Epithelial cell of umbilical artery (primary cell): Measurements from ENCODE around the gene INF2. TPM values are rescaled to one million over a fixed set of nuclear protein-coding genes. Genes with fewer than 3 reads are reported as not detected.

Experiments
- total RNA-seq: library from RNA; depleted of rRNA; stranded (reverse); fragments of >200 nt; gene quantifications from 2 replicates; pipeline ENCODE4 v1.2.3, GENCODE V29; 2014

The INF2 gene
- total RNA-seq = 31.0 and 41.9 TPM in 2 replicates

DNA sequence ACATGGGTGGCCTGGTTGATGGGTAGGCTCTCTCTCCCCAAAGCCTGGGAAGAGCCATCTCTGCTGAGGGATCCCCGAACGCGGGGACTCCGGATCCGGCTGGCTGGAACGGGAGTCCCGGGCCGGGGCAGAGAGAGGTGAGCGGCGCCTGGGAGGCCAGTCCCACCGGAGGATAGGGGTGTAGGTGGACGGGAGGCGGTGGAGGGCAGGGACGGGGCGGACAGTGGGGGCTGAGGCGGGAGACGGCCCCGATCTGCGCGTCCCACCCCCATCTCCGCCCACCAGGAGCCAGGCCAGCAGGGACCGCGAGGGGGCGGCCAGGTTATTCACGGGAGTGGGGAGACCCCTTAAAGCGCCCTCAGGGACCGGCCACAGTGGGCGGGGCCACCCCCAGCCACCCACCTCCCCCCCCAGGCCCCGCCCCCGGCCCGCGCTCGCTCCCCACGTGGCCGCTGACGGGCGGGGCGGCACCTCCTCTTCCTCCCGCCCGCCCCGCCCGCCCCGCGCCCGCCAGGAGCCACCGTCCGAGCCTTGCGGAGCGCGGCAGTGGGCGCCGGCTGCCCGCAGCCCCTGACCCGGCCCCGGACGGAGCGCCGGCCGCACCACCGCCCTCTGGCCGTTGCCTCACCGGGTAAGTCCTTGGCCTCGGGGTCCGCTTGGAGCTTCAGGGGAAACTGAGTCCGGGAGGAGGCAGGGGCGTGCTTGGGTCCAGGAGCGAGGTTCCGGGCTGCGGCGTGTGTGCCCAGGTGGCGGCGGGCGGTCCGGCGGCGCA lies at the start of gene INF2:
Gene INF2 (plus strand): TSS at position 510 of the 772 bp plus-strand sequence. CDS start 11,748 bp downstream, outside the sequence.

DNA sequence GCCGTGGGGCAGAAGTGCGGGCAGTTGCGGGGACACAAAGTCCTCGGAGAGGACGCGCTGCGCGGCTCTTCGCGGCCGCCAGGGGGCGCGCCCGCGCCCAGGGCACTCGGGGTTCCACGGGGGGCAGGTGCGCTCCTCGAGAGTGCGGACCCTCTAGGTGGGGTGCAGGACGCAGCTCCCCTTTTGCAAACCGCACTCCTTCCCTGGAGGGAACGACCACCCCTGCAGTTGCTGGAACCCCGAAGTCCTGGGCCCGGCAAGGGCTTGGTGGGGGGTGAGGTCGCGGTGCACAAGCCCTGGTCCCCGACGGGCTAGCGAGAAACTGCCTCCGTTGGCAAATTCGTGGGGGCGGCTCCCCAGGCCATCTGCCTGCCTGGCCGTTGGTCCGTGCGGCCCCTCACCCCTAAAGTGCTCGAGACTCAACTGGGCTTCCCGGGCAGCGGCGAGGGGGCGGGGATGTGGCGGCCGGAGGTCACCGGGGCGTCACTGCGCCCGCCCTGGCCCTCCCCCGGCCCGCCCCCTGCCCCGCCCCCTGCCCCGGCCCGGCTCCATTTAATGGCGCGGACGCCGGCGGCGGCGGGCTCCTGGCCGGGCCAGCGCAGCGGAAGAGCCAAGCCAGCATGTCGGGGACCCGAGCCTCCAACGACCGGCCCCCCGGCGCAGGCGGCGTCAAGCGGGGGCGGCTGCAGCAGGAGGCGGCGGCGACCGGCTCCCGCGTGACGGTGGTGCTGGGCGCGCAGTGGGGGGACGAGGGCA lies 34.4 kb downstream of the INF2 start, which contains the start of gene ADSS1:
Gene ADSS1 (plus strand): TSS at position 579 of the 756 bp plus-strand sequence. CDS start 42 bp downstream, at position 621.

DNA sequence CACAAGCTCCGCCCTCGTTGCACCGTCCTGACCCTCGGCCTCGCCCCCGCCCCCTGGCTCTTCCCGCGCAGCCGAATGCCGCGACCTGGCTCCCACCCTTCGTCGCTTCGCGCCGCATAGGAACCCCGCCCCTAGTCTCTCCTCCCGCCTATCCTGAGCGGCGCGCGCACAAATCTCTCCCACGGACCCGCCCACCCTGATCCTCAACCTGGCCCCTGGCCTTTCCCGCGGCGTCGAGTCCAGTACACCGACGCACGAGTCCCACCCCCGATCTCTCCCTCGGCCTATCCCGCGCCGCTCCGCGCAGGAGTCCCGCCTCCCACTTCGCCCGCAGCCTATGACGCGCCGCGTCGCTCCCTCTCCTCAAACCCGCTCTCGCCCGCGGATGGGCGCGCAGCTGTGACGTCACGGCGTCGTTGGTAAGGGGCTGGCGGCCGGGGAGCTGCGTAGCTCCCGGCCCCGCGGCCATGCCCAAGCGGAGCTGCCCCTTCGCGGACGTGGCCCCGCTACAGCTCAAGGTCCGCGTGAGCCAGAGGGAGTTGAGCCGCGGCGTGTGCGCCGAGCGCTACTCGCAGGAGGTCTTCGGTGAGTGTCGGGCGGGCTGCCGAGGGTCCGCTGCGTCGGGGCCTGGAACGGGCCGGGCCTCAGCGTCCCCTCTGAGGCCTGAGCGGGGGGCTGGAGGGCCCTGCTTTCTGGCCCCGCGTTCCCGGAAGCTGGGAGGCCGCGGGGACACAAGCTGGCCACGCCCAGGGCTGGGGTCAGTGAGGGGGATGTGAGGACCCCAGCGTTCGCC lies 63.5 kb downstream of the INF2 start, which contains the start of gene SIVA1:
Gene SIVA1 (plus strand): TSS at position 413 of the 793 bp plus-strand sequence. CDS start 55 bp downstream, at position 468.

Other genes starting within 250 kb of the INF2 start
- gene C14orf180, start 109.9 kb upstream of the INF2 start, total RNA-seq = not detected in 2 replicates
- gene TMEM179, start 84.8 kb upstream of the INF2 start, total RNA-seq = under 0.01 TPM in 1 of 2 replicates, not detected in the other
- gene ADSS1, start 34.6 kb downstream of the INF2 start, total RNA-seq = 1.4 and 3.9 TPM in 2 replicates
- gene SIVA1, start 63.5 kb downstream of the INF2 start, total RNA-seq = 192 and 218 TPM in 2 replicates
- gene AKT1, start 106.1 kb downstream of the INF2 start, total RNA-seq = 209 and 212 TPM in 2 replicates
- 5.6 and 5.8 TPM in 2 replicates for gene ZBTB42, start 111.5 kb downstream of the INF2 start, total RNA-seq
- gene CEP170B, start 175.7 kb downstream of the INF2 start, total RNA-seq = 10.5 and 11.0 TPM in 2 replicates
- gene PLD4, start 235.3 kb downstream of the INF2 start, total RNA-seq = not detected in 2 replicates